Natural killer cell (primary cell): ENCODE data around the gene AKAP6. TPM values are rescaled to one million over a fixed set of nuclear protein-coding genes. Genes with fewer than 3 reads are reported as not detected.

ENCODE experiments used
- ATAC-seq, 3 donors: fragments of 150-1000 bp in 2 of 3; fragments of 200-7000 bp in 1 of 3; cut with Tn5 transposase; 1 replicate in 1 of 3; 2 replicates in 2 of 3; pipeline ENCODE4 v1.10.0; 2021; ENCODE audit warnings: mild to moderate bottlenecking in 2 of 3, moderate library complexity in 2 of 3
- DNase-seq, 2 donors: peaks; one replicate each; pipeline versions ENCODE4 v3.0.0 to v3.0.0-alpha.2; 2013 to 2021; ENCODE audit warnings: mixed read lengths in 1 of 2
- H3K27ac ChIP-seq: one replicate; pipeline ENCODE4 v1.5.1; 2013; ENCODE audit warnings: mild to moderate bottlenecking, low read length
- H3K27me3 ChIP-seq: one replicate; pipeline ENCODE4 v1.6.1; 2013; ENCODE audit warnings: low read length; ENCODE audit not compliant: control insufficient read depth, insufficient read depth
- H3K36me3 ChIP-seq: one replicate; pipeline ENCODE4 v1.6.1; 2013; ENCODE audit warnings: low read length; ENCODE audit not compliant: control insufficient read depth, insufficient read depth
- H3K4me1 ChIP-seq: one replicate; pipeline ENCODE4 v1.6.1; 2013; ENCODE audit warnings: low read length; ENCODE audit not compliant: control insufficient read depth, insufficient read depth
- H3K4me3 ChIP-seq: one replicate; pipeline ENCODE4 v1.5.1; 2013; ENCODE audit warnings: low read length
- H3K9me3 ChIP-seq: one replicate; pipeline ENCODE4 v1.6.1; 2013; ENCODE audit warnings: low read length; ENCODE audit not compliant: control insufficient read depth, insufficient read depth
- H3K27ac Mint-ChIP-seq, 2 donors: one replicate each; pipeline ENCODE4 v1.8.0; 2022; ENCODE audit warnings: mild to moderate bottlenecking in 2 of 2, mixed read lengths in 2 of 2, moderate library complexity in 1 of 2
- H3K27me3 Mint-ChIP-seq, 2 donors: one replicate each; pipeline ENCODE4 v1.8.0; 2022; ENCODE audit warnings: low read depth in 2 of 2, mixed read lengths in 2 of 2
- H3K36me3 Mint-ChIP-seq: one replicate; pipeline ENCODE4 v1.8.0; 2022; ENCODE audit warnings: mixed read lengths
- H3K4me1 Mint-ChIP-seq, 2 donors: one replicate each; pipeline ENCODE4 v1.8.0; 2022; ENCODE audit warnings: mixed read lengths in 2 of 2
- H3K4me3 Mint-ChIP-seq: one replicate; pipeline ENCODE4 v1.8.0; 2022; ENCODE audit warnings: mild to moderate bottlenecking, moderate library complexity, mixed read lengths
- H3K9me3 Mint-ChIP-seq, 2 donors: one replicate each; pipeline ENCODE4 v1.8.0; 2022; ENCODE audit warnings: mixed read lengths in 2 of 2
- WGBS: methylation state at CpG from one replicate; pipeline ENCODE4 v1.1.7; 2013; ENCODE audit warnings: missing lambda C conversion rate; ENCODE audit not compliant: insufficient coverage; 5-methylcytosine and 5-hydroxymethylcytosine counted together
- intact Hi-C: fragments of 100-400 bp; cut with micrococcal nuclease; formaldehyde crosslinking; loops from one replicate; pipeline ENCODE4 v1.14.2; 2022
- total RNA-seq, 4 donors: library from RNA; stranded (reverse); fragments of 120-200 nt in 1 of 4; gene quantifications; one replicate each; pipeline versions ENCODE4 v1.2.3 to v1.2.4, GENCODE V29; 2013 to 2022
- TF ChIP-seq, protein P1 (sequence below): fragments of 200-600 bp; IDR thresholded peaks from one replicate; pipeline ENCODE4 v1.8.0; 2022; ENCODE audit warnings: antibody characterized with exemption

Gene AKAP6
- total RNA-seq, 3 donors from 2014 or later (not counting 1 experiment from before 2014, with no cell fraction given) = 0.21 to 1.3 (median 0.80) TPM

DNA sequence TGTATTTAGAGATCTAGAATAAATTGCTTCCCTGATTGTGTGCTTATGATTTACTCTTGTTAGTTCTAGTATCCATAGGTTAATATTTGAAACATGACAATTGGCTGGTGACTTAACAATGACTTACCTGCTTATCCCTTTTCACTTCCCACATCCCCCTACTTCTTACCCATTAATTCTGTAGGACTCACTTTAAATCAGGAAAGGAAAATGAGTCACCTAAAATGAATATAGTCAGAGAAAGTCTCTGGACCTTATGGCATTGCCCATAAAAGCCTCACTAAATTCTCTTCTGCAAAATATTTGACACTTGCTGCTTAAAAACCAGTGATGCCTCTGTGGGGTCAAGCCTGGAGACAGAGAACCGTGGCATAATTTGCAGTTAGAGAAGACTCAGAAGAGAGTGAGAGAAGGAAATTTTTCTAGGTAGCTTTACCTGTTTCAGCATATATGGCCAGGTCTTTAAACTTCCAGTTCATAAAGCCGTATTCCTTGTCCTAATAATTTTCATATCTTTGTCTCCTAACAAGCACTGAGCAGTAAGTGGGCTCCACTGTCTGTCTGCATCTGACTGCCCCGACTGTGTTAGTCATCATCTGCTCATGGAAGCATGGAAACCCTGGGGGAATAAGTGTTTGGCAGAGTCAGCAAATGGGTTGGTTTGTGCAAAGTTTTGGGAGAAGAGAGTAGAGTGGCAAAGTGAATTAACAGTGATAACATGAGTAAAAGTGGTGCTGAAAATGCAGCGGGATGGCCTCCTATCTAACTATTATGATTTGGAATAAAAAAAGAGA, 294.4 kb downstream of the AKAP6 start:
- intact Hi-C loops = no loop called here
- no peaks in the 10 kb centered on the region for H3K27me3 ChIP-seq
- Mint-ChIP-seq H3K9me3 (peaks cover 4 to 11% of the 10 kb centered on the region in 2 donors), H3K36me3 (no peaks in the 10 kb centered on the region), H3K4me1 (no peaks in the 10 kb centered on the region), H3K27me3 (no peaks in the 10 kb centered on the region), H3K4me3 (no peak overlapping the region), H3K27ac (no peak overlapping the region)
- TF ChIP-seq, protein P1, sequence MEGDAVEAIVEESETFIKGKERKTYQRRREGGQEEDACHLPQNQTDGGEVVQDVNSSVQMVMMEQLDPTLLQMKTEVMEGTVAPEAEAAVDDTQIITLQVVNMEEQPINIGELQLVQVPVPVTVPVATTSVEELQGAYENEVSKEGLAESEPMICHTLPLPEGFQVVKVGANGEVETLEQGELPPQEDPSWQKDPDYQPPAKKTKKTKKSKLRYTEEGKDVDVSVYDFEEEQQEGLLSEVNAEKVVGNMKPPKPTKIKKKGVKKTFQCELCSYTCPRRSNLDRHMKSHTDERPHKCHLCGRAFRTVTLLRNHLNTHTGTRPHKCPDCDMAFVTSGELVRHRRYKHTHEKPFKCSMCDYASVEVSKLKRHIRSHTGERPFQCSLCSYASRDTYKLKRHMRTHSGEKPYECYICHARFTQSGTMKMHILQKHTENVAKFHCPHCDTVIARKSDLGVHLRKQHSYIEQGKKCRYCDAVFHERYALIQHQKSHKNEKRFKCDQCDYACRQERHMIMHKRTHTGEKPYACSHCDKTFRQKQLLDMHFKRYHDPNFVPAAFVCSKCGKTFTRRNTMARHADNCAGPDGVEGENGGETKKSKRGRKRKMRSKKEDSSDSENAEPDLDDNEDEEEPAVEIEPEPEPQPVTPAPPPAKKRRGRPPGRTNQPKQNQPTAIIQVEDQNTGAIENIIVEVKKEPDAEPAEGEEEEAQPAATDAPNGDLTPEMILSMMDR = no peak
- 86% methylated on average over 3 of the region's 4 CpGs for WGBS
- ATAC-seq (no peak), DNase-seq (no peak)
- H3K9me3 ChIP-seq = no peaks in the 10 kb centered on the region
- H3K36me3 ChIP-seq = no peaks in the 10 kb centered on the region
- H3K4me3 ChIP-seq = no peak overlapping the region
- no peak overlapping the region for H3K27ac ChIP-seq
- H3K4me1 ChIP-seq = no peaks in the 10 kb centered on the region

DNA sequence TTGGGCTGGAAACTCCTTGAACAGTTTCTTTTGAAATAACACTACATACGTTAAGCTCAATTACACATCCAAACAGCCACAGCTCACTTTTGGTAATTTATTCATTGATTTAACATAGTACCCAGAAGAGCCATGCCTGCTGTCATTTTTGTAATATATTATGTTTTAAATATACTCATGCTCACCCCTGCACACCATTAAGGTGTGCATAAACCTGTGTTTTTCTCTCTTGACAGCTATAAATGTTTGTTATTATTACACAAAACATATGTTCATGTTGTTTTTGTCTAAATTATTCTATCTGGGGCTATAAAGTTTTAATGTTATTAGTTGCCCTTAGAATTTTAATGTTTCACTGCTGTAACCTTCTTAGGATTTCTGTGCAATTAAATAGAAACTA, 296.1 kb downstream of the AKAP6 start:
- H3K27me3 ChIP-seq = no peaks in the 10 kb centered on the region
- intact Hi-C loops = no loop called here
- H3K27ac Mint-ChIP-seq = no peak overlapping the region
- peaks cover 4 to 6% of the 10 kb centered on the region in 2 donors for H3K9me3 Mint-ChIP-seq
- no peaks in the 10 kb centered on the region for H3K27me3 Mint-ChIP-seq
- TF ChIP-seq, protein P1 = no peak
- H3K27ac ChIP-seq = no peak overlapping the region
- no peak overlapping the region for H3K4me3 Mint-ChIP-seq
- no peak for ATAC-seq
- no peaks in the 10 kb centered on the region for H3K36me3 ChIP-seq
- H3K4me3 ChIP-seq = no peak overlapping the region
- no peaks in the 10 kb centered on the region for H3K4me1 ChIP-seq
- WGBS = no CpG with 5 or more reads among the region's 1 CpG
- DNase-seq = no peak
- H3K4me1 Mint-ChIP-seq = no peaks in the 10 kb centered on the region
- no peaks in the 10 kb centered on the region for H3K9me3 ChIP-seq
- no peaks in the 10 kb centered on the region for H3K36me3 Mint-ChIP-seq

DNA sequence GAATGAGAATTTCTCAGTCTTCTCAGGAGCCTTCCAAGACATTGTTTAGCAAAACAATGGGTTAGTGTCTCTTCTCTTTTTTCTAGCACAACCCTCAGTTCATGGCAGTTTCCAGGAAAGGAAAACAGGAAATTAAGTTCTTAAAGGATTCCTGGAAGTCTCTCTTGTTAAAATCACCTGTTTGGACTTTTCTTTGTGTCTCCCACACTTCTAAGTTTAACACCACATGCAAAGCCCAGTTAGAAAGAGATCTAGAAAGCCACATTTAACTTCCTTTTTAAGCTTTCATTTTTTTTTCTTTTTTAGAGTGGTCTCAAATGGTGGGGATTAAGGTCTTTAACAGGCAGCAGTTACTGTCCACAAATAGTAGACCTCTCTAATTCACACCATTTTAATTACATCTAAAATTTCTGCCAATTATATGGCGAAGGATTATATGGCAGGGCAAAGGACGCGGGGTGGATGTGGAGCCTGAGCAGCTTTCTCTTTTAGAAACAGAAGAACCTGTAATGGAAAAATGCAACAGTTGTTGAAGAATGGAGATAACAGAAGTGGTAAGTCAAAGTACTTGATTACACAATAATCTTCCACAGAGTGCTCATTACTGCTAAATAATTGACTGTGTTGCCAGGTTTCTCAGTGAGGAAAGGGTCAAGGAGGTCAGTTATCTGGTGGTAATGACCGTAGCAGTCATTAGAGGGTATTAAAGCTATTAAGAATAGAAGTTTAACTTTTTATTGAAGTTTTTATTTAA, 298.6 kb downstream of the AKAP6 start:
- intact Hi-C loops = no loop called here
- Mint-ChIP-seq H3K36me3 (no peaks in the 10 kb centered on the region), H3K27me3 (no peaks in the 10 kb centered on the region), H3K27ac (no peak overlapping the region), H3K9me3 (peaks cover 2 to 4% of the 10 kb centered on the region in 2 donors), H3K4me3 (no peak overlapping the region), H3K4me1 (no peaks in the 10 kb centered on the region)
- H3K9me3 ChIP-seq = no peaks in the 10 kb centered on the region
- DNase-seq (no peak), ATAC-seq (no peak)
- no peaks in the 10 kb centered on the region for H3K4me1 ChIP-seq
- H3K36me3 ChIP-seq = no peaks in the 10 kb centered on the region
- H3K4me3 ChIP-seq = no peak overlapping the region
- 92% methylated on average over 3 of the region's 4 CpGs for WGBS
- no peak overlapping the region for H3K27ac ChIP-seq
- no peaks in the 10 kb centered on the region for H3K27me3 ChIP-seq
- TF ChIP-seq, protein P1 = no peak
